Stomach (tissue), 9 donors: ENCODE data around the gene PRDX2. TPM values are rescaled to one million over a fixed set of nuclear protein-coding genes. Genes with fewer than 3 reads are reported as not detected.

Experiments used
- DNase-seq, 2 donors: peaks; one replicate each; pipeline versions ENCODE4 v3.0.0 to v3.0.0-alpha.2; 2013 to 2019
- H3K27ac ChIP-seq, 5 donors: fragments of 200-600 bp in 4 of 5; sonication (generic) in 4 of 5; one replicate each; pipeline ENCODE4 v1.5.1; 2013 to 2019; ENCODE audit warnings: mild to moderate bottlenecking in 1 of 5, moderate library complexity in 1 of 5
- H3K27me3 ChIP-seq, 3 donors: fragments of 200-600 bp; sonication (generic); one replicate each; pipeline ENCODE4 v1.5.1; 2017 to 2019; ENCODE audit warnings: mixed run types in 1 of 3
- H3K36me3 ChIP-seq, 4 donors: fragments of 200-600 bp; sonication (generic); 1 replicate in 3 of 4; 2 replicates in 1 of 4; pipeline ENCODE4 v1.5.1; 2016 to 2019
- H3K4me1 ChIP-seq, 4 donors: fragments of 200-600 bp; sonication (generic); one replicate each; pipeline ENCODE4 v1.5.1; 2016 to 2019
- H3K4me3 ChIP-seq, 4 donors: fragments of 200-600 bp; sonication (generic) in 3 of 4; one replicate each; pipeline ENCODE4 v1.5.1; 2016 to 2019; ENCODE audit warnings: mild to moderate bottlenecking in 1 of 4
- H3K9me3 ChIP-seq, 4 donors: fragments of 200-600 bp; sonication (generic); one replicate each; pipeline ENCODE4 v1.5.1; 2016 to 2019
- EP300 ChIP-seq: sonication (generic); formaldehyde crosslinking; IDR thresholded peaks from one replicate; pipeline ENCODE4 v1.6.1; 2017; ENCODE audit warnings: antibody characterized with exemption
- POLR2A ChIP-seq, 4 donors: fragments of 450-650 bp; IDR thresholded peaks; one replicate each; pipeline ENCODE4 v1.6.1; 2016; ENCODE audit warnings: antibody characterized with exemption in 4 of 4, control low read depth in 2 of 4, mild to moderate bottlenecking in 1 of 4, moderate library complexity in 1 of 4
- POLR2AphosphoS5 ChIP-seq, 3 donors: sonication (generic); formaldehyde crosslinking; IDR thresholded peaks; one replicate each; pipeline ENCODE4 v1.6.1; 2016; ENCODE audit warnings: antibody characterized with exemption in 3 of 3
- WGBS, 5 donors: extraction: QIAGEN DNeasy Blood & Tissue Kit in 3 of 5; methylation state at CpG; one replicate each; pipeline versions ENCODE4 v1.1.5 to v1.1.7; 2013 to 2018; 5-methylcytosine and 5-hydroxymethylcytosine counted together
- intact Hi-C: fragments of 100-400 bp; cut with DNase I; formaldehyde crosslinking; loops from one replicate; pipeline ENCODE4 v1.15.1; 2023; ENCODE audit warnings: low total_unique reads
- polyA plus RNA-seq, 3 donors: library from polyadenylated mRNA; stranded (reverse); fragments of 200-250 nt; gene quantifications; one replicate each; pipeline ENCODE4 v1.2.3, GENCODE V29; 2013
- small RNA-seq, 4 donors: library from RNA; depleted of rRNA; stranded (forward); fragments of <200 nt; gene quantifications; one replicate each; pipeline ENCODE3, GENCODE V24; 2016
- total RNA-seq, 5 donors: library from RNA; depleted of rRNA; stranded (reverse); fragments of >200 nt; gene quantifications; one replicate each; pipeline versions ENCODE4 v1.1.0 to v1.2.3, GENCODE V29; 2014 to 2016
- TF ChIP-seq, protein P1 (sequence below), 7 experiments: fragments of 450-650 bp in 4 of 7; fragments of 200-600 bp in 3 of 7; sonication (generic) in 3 of 7; IDR thresholded peaks; one replicate each; pipeline ENCODE4 v1.5.1; 2016 to 2019; ENCODE audit warnings: antibody characterized with exemption in 7 of 7, control low read depth in 2 of 7, mild to moderate bottlenecking in 1 of 7
- donor health status: healthy with polysubstance abuse.
- donor health status: Bipolar disorder and iron deficiency.
- donor health status: healthy.

PRDX2 gene
- total and polyA plus RNA-seq, 8 donors: 118 to 284 (median 226) TPM

DNA sequence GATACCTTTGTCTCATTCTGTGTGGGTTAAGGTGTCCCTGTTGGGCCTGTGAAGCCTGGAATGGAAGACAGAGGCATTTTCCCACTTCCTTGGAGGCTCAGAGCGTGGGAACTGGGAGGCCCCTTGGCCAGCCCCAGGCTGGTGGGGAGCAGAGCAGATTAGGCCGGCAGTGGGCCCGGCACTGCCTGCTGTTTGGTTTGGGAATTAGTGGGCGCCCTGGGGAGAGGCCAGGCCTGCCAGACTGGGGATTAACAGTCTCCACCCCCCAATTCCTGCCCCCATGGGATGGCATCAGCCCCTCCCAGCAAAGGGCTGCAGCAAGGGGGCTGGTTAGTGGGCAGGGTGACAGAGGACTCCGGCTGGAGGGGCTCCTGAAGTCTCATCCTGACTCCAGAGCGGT is 53.1 kb downstream of the PRDX2 start:
- H3K4me3 ChIP-seq: no peak overlapping the region
- peaks cover 0 to 8% (median 6%) of the 10 kb centered on the region in 4 donors for H3K9me3 ChIP-seq
- H3K27ac ChIP-seq: no peak overlapping the region
- peaks cover 32 to 50% (median 46%) of the 10 kb centered on the region in 4 donors for H3K36me3 ChIP-seq
- peaks cover 0 to 9% (median 0%) of the 10 kb centered on the region in 4 donors for H3K4me1 ChIP-seq
- peaks cover 0 to 39% (median 30%) of the 10 kb centered on the region in 3 donors for H3K27me3 ChIP-seq
- no peak for DNase-seq
- no peak for TF ChIP-seq POLR2A (IDR thresholded peaks at IDR 0.05)
- TF ChIP-seq, protein P1, sequence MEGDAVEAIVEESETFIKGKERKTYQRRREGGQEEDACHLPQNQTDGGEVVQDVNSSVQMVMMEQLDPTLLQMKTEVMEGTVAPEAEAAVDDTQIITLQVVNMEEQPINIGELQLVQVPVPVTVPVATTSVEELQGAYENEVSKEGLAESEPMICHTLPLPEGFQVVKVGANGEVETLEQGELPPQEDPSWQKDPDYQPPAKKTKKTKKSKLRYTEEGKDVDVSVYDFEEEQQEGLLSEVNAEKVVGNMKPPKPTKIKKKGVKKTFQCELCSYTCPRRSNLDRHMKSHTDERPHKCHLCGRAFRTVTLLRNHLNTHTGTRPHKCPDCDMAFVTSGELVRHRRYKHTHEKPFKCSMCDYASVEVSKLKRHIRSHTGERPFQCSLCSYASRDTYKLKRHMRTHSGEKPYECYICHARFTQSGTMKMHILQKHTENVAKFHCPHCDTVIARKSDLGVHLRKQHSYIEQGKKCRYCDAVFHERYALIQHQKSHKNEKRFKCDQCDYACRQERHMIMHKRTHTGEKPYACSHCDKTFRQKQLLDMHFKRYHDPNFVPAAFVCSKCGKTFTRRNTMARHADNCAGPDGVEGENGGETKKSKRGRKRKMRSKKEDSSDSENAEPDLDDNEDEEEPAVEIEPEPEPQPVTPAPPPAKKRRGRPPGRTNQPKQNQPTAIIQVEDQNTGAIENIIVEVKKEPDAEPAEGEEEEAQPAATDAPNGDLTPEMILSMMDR (IDR thresholded peaks at IDR 0.05): no peak
- TF ChIP-seq EP300: no peak
- TF ChIP-seq POLR2AphosphoS5 (IDR thresholded peaks at IDR 0.05): no peak
- WGBS, 5 donors: 67 to 80% (median 72%) methylated on average over 2 to 6 of the region's 6 CpGs
- intact Hi-C loops: no loop called here

Small RNA genes within 50 kb of the gene (small RNA-seq; reads per million reads assigned to genes)
- gene MIR5684: 0 to 0.46 (median 0.05) reads per million in 4 donors

Other genes starting within 250 kb of the PRDX2 start
- gene ZNF490, start 191.0 kb downstream of the PRDX2 start, total RNA-seq: 1 to 10 TPM in 4 of 5 donors, not detected in 1; 4.1 to 7.5 (median 5.6) TPM
- gene ZNF490, start 191.0 kb downstream of the PRDX2 start, polyA plus RNA-seq: under 1 TPM in 2 of 3 donors, not detected in 1; 0.25 to 0.44 TPM
- 10 to 100 TPM; 14.0 to 33.0 (median 25.8) TPM for gene ZNF791, start 190.9 kb downstream of the PRDX2 start, total RNA-seq
- 1 to 10 TPM; 4.7 to 7.2 (median 5.3) TPM for gene ZNF791, start 190.9 kb downstream of the PRDX2 start, polyA plus RNA-seq
- 100 to 1,000 TPM in 4 of 5 donors, 10 to 100 TPM in 1; 41.7 to 429 (median 117) TPM for gene MAN2B1, start 135.1 kb downstream of the PRDX2 start, total RNA-seq
- gene MAN2B1, start 135.1 kb downstream of the PRDX2 start, polyA plus RNA-seq: 10 to 100 TPM; 20.6 to 59.0 (median 42.1) TPM
- 10 to 100 TPM in 1 of 5 donors, 1 to 10 TPM in 4; 1.4 to 12.9 (median 9.6) TPM for gene WDR83, start 135.0 kb downstream of the PRDX2 start, total RNA-seq
- gene WDR83, start 135.0 kb downstream of the PRDX2 start, polyA plus RNA-seq: 10 to 100 TPM; 20.6 to 33.4 (median 32.7) TPM
- 100 to 1,000 TPM in 2 of 5 donors, 10 to 100 TPM in 3; 51.7 to 287 (median 82.6) TPM for gene DHPS, start 119.9 kb downstream of the PRDX2 start, total RNA-seq
- 10 to 100 TPM; 65.1 to 76.0 (median 75.0) TPM for gene DHPS, start 119.9 kb downstream of the PRDX2 start, polyA plus RNA-seq
- not detected for gene GNG14, start 113.8 kb downstream of the PRDX2 start, total RNA-seq
- not detected for gene GNG14, start 113.8 kb downstream of the PRDX2 start, polyA plus RNA-seq
- gene FBXW9, start 105.2 kb downstream of the PRDX2 start, total RNA-seq: 10 to 100 TPM in 1 of 5 donors, 1 to 10 TPM in 3, under 1 TPM in 1; 0.29 to 10.9 (median 2.7) TPM
- gene FBXW9, start 105.2 kb downstream of the PRDX2 start, polyA plus RNA-seq: 1 to 10 TPM; 4.6 to 9.8 (median 5.8) TPM
- 100 to 1,000 TPM in 1 of 5 donors, 10 to 100 TPM in 4; 20.6 to 143 (median 59.8) TPM for gene TNPO2, start 77.9 kb downstream of the PRDX2 start, total RNA-seq
- gene TNPO2, start 77.9 kb downstream of the PRDX2 start, polyA plus RNA-seq: 10 to 100 TPM; 13.7 to 18.5 (median 17.2) TPM
- 100 to 1,000 TPM; 104 to 687 (median 176) TPM for gene TRIR, start 67.1 kb downstream of the PRDX2 start, total RNA-seq
- gene TRIR, start 67.1 kb downstream of the PRDX2 start, polyA plus RNA-seq: 100 to 1,000 TPM; 341 to 367 (median 348) TPM
- gene GET3, start 64.3 kb downstream of the PRDX2 start, total RNA-seq: 10 to 100 TPM in 3 of 5 donors, 1 to 10 TPM in 1, under 1 TPM in 1; 0.89 to 27.2 (median 15.5) TPM
- 10 to 100 TPM; 55.1 to 90.4 (median 75.5) TPM for gene GET3, start 64.3 kb downstream of the PRDX2 start, polyA plus RNA-seq
- 100 to 1,000 TPM in 1 of 5 donors, not detected in 4; 165 TPM for gene BEST2, start 50.0 kb downstream of the PRDX2 start, total RNA-seq
- under 1 TPM in 1 of 3 donors, not detected in 2; 0.08 TPM for gene BEST2, start 50.0 kb downstream of the PRDX2 start, polyA plus RNA-seq
- gene HOOK2, start 26.2 kb downstream of the PRDX2 start, total RNA-seq: 100 to 1,000 TPM in 3 of 5 donors, 10 to 100 TPM in 2; 33.0 to 797 (median 303) TPM
- gene HOOK2, start 26.2 kb downstream of the PRDX2 start, polyA plus RNA-seq: 10 to 100 TPM; 30.1 to 74.1 (median 66.7) TPM
- 100 to 1,000 TPM; 178 to 625 (median 336) TPM for gene JUNB, start 10.3 kb downstream of the PRDX2 start, total RNA-seq
- 100 to 1,000 TPM; 128 to 152 (median 136) TPM for gene JUNB, start 10.3 kb downstream of the PRDX2 start, polyA plus RNA-seq
- gene THSD8, start 269 bp upstream of the PRDX2 start, total RNA-seq: not detected
- gene THSD8, start 269 bp upstream of the PRDX2 start, polyA plus RNA-seq: 1 to 10 TPM; 2.9 to 8.3 (median 5.1) TPM
- gene RNASEH2A, start 4.8 kb upstream of the PRDX2 start, total RNA-seq: 10 to 100 TPM in 2 of 5 donors, 1 to 10 TPM in 2, under 1 TPM in 1; 0.45 to 36.2 (median 6.2) TPM
- gene RNASEH2A, start 4.8 kb upstream of the PRDX2 start, polyA plus RNA-seq: 10 to 100 TPM in 1 of 3 donors, 1 to 10 TPM in 2; 5.4 to 10.6 (median 6.4) TPM
- gene RTBDN, start 32.8 kb upstream of the PRDX2 start, total RNA-seq: not detected
- gene RTBDN, start 32.8 kb upstream of the PRDX2 start, polyA plus RNA-seq: under 1 TPM in 1 of 3 donors, not detected in 2; 0.53 TPM
- 10 to 100 TPM in 1 of 5 donors, 1 to 10 TPM in 3, not detected in 1; 1.3 to 33.9 (median 5.9) TPM for gene MAST1, start 36.7 kb upstream of the PRDX2 start, total RNA-seq
- 1 to 10 TPM in 1 of 3 donors, under 1 TPM in 2; 0.43 to 1.1 (median 0.56) TPM for gene MAST1, start 36.7 kb upstream of the PRDX2 start, polyA plus RNA-seq
- 10 to 100 TPM; 11.9 to 53.1 (median 30.4) TPM for gene DNASE2, start 79.6 kb upstream of the PRDX2 start, total RNA-seq
- 10 to 100 TPM in 2 of 3 donors, 1 to 10 TPM in 1; 9.0 to 26.2 (median 20.3) TPM for gene DNASE2, start 79.6 kb upstream of the PRDX2 start, polyA plus RNA-seq
- under 1 TPM in 1 of 5 donors, not detected in 4; 0.18 TPM for gene KLF1, start 85.4 kb upstream of the PRDX2 start, total RNA-seq
- gene KLF1, start 85.4 kb upstream of the PRDX2 start, polyA plus RNA-seq: under 1 TPM in 2 of 3 donors, not detected in 1; 0.05 to 0.19 TPM
- 10 to 100 TPM in 4 of 5 donors, not detected in 1; 17.5 to 30.8 (median 23.9) TPM for gene GCDH, start 89.4 kb upstream of the PRDX2 start, total RNA-seq
- 10 to 100 TPM; 21.6 to 26.6 (median 24.0) TPM for gene GCDH, start 89.4 kb upstream of the PRDX2 start, polyA plus RNA-seq
- not detected for gene SYCE2, start 117.5 kb upstream of the PRDX2 start, total RNA-seq
- under 1 TPM in 1 of 3 donors, not detected in 2; 0.23 TPM for gene SYCE2, start 117.5 kb upstream of the PRDX2 start, polyA plus RNA-seq
- 100 to 1,000 TPM in 1 of 5 donors, 10 to 100 TPM in 4; 27.2 to 125 (median 51.9) TPM for gene FARSA, start 131.9 kb upstream of the PRDX2 start, total RNA-seq
- 10 to 100 TPM; 34.7 to 40.3 (median 39.4) TPM for gene FARSA, start 131.9 kb upstream of the PRDX2 start, polyA plus RNA-seq
- gene CALR, start 136.8 kb upstream of the PRDX2 start, total RNA-seq: 100 to 1,000 TPM; 337 to 947 (median 504) TPM
- 100 to 1,000 TPM in 2 of 3 donors, 10 to 100 TPM in 1; 71.2 to 236 (median 158) TPM for gene CALR, start 136.8 kb upstream of the PRDX2 start, polyA plus RNA-seq
- gene RAD23A, start 144.1 kb upstream of the PRDX2 start, total RNA-seq: 100 to 1,000 TPM in 3 of 5 donors, 10 to 100 TPM in 2; 44.1 to 144 (median 103) TPM
- gene RAD23A, start 144.1 kb upstream of the PRDX2 start, polyA plus RNA-seq: 100 to 1,000 TPM; 101 to 141 (median 106) TPM
- gene GADD45GIP1, start 155.4 kb upstream of the PRDX2 start, total RNA-seq: 10 to 100 TPM in 4 of 5 donors, 1 to 10 TPM in 1; 1.8 to 93.3 (median 25.9) TPM
- gene GADD45GIP1, start 155.4 kb upstream of the PRDX2 start, polyA plus RNA-seq: 10 to 100 TPM; 59.0 to 75.4 (median 61.8) TPM
- gene DAND5, start 167.8 kb upstream of the PRDX2 start, total RNA-seq: under 1 TPM in 1 of 5 donors, not detected in 4; 0.58 TPM
- under 1 TPM in 2 of 3 donors, not detected in 1; 0.12 to 0.13 TPM for gene DAND5, start 167.8 kb upstream of the PRDX2 start, polyA plus RNA-seq
- 100 to 1,000 TPM in 1 of 5 donors, 10 to 100 TPM in 4; 14.0 to 183 (median 63.3) TPM for gene NFIX, start 193.7 kb upstream of the PRDX2 start, total RNA-seq
- gene NFIX, start 193.7 kb upstream of the PRDX2 start, polyA plus RNA-seq: 10 to 100 TPM; 11.5 to 45.0 (median 30.2) TPM